ENCODE results near the gene CMIP.

CMIP gene

GRCh38 chr16:81448154-81449131 is 3.8 kb downstream of the CMIP start:
- DNase-seq = no peak

- no peak for DNase-seq
Measured at GRCh38 chr16:81449241-81449640, 4.6 kb downstream of the CMIP start.

GRCh38 chr16:81449899-81450608 is 5.4 kb downstream of the CMIP start:
- no peak for DNase-seq

GRCh38 chr16:81450783-81451491 is 6.3 kb downstream of the CMIP start:
- no peak for DNase-seq

- DNase-seq = no peak
Measured at GRCh38 chr16:81451753-81452680, 7.4 kb downstream of the CMIP start.

GRCh38 chr16:81453091-81453728 is 8.6 kb downstream of the CMIP start:
- no peak for DNase-seq

GRCh38 chr16:81454044-81454443 is 9.4 kb downstream of the CMIP start:
- DNase-seq = no peak

GRCh38 chr16:81455006-81455405 is 10.4 kb downstream of the CMIP start:
- no peak for DNase-seq

GRCh38 chr16:81455720-81456494 is 11.3 kb downstream of the CMIP start:
- no peak for DNase-seq

GRCh38 chr16:81456523-81457325 is 12.1 kb downstream of the CMIP start:
- DNase-seq = no peak

GRCh38 chr16:81457326-81458133 is 12.9 kb downstream of the CMIP start:
- DNase-seq = peak; percentile 61

GRCh38 chr16:81458149-81458669 is 13.6 kb downstream of the CMIP start:
- DNase-seq = no peak

- DNase-seq = no peak
Measured at GRCh38 chr16:81458827-81459598, 14.4 kb downstream of the CMIP start.

- no peak for DNase-seq
Measured at GRCh38 chr16:81460075-81460474, 15.5 kb downstream of the CMIP start.

- no peak for DNase-seq
Measured at GRCh38 chr16:81461243-81461642, 16.6 kb downstream of the CMIP start.

- no peak for DNase-seq
Measured at GRCh38 chr16:81461766-81462165, 17.2 kb downstream of the CMIP start.

GRCh38 chr16:81462683-81463082 is 18.1 kb downstream of the CMIP start:
- no peak for DNase-seq

GRCh38 chr16:81463296-81463890 is 18.8 kb downstream of the CMIP start:
- no peak for DNase-seq
